D721Med (cell line): ENCODE data around the gene ECT2.
"Not testable (repeated sequence)": the region's sequence is repeated elsewhere in the genome, so short reads cannot be mapped to it uniquely, and the experiment has no call there.

Experiments used
- DNase-seq: peaks from one replicate; pipeline ENCODE4 v3.0.0; 2011; ENCODE audit warnings: low spot score; ENCODE audit not compliant: insufficient read length
- FAIRE-seq: peaks from 2 replicates; lab custom pipeline; 2011; peaks lifted over from hg19 to GRCh38; lab: Jason Lieb, UNC
- TF ChIP-seq, protein P1 (sequence below): IDR thresholded peaks from 2 replicates; pipeline ENCODE4 v1.5.1; 2012; ENCODE audit warnings: mild to moderate bottlenecking, control low read depth; ENCODE audit not compliant: insufficient read depth; ENCODE audit errors: missing control alignments

Gene ECT2, protein sequence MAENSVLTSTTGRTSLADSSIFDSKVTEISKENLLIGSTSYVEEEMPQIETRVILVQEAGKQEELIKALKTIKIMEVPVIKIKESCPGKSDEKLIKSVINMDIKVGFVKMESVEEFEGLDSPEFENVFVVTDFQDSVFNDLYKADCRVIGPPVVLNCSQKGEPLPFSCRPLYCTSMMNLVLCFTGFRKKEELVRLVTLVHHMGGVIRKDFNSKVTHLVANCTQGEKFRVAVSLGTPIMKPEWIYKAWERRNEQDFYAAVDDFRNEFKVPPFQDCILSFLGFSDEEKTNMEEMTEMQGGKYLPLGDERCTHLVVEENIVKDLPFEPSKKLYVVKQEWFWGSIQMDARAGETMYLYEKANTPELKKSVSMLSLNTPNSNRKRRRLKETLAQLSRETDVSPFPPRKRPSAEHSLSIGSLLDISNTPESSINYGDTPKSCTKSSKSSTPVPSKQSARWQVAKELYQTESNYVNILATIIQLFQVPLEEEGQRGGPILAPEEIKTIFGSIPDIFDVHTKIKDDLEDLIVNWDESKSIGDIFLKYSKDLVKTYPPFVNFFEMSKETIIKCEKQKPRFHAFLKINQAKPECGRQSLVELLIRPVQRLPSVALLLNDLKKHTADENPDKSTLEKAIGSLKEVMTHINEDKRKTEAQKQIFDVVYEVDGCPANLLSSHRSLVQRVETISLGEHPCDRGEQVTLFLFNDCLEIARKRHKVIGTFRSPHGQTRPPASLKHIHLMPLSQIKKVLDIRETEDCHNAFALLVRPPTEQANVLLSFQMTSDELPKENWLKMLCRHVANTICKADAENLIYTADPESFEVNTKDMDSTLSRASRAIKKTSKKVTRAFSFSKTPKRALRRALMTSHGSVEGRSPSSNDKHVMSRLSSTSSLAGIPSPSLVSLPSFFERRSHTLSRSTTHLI

DNA sequence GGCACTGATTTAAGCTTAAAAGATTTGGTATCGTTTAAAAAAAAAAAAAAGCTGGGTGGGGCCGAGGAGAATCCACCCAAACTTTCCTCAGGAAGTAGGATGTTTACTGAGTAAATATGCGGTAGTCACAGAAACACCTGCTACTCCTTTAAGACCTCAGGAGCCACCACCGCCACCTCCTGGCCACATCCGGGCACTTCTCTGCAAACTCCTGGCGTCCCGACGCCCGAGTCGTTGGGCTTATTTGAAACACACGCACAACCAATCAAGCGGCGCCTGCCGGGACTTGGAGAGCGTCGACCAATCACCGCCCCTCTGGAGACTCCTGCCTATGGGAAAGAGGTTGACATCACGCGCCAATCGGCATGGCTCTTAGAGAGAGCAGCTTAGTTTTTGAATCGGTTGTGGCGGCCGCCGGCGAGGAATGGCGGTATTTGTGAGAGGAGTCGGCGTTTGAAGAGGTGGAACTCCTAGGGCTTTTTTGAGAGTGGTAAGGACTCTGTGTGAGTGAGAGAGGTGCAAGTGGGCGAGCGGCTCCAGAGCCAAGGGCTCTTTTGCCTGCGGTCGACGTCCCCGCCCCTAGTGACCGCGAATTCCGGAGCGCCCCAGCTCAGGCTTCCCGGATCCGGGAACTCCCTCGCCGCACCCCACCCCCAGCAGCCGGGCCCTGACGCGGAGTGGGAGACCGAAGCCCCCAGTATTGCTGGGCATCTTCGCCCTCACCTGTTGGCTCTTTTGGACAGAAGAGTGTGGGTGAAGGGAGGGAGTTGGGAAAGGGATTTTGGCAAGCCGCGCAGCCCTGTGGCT is at the start of gene ECT2:
Gene ECT2 (plus strand): TSS at position 359 of the 807 bp plus-strand sequence. CDS start 3,805 bp downstream, outside the sequence.
- DNase-seq = peak; percentile 60
- no peak for FAIRE-seq
- TF ChIP-seq, protein P1, sequence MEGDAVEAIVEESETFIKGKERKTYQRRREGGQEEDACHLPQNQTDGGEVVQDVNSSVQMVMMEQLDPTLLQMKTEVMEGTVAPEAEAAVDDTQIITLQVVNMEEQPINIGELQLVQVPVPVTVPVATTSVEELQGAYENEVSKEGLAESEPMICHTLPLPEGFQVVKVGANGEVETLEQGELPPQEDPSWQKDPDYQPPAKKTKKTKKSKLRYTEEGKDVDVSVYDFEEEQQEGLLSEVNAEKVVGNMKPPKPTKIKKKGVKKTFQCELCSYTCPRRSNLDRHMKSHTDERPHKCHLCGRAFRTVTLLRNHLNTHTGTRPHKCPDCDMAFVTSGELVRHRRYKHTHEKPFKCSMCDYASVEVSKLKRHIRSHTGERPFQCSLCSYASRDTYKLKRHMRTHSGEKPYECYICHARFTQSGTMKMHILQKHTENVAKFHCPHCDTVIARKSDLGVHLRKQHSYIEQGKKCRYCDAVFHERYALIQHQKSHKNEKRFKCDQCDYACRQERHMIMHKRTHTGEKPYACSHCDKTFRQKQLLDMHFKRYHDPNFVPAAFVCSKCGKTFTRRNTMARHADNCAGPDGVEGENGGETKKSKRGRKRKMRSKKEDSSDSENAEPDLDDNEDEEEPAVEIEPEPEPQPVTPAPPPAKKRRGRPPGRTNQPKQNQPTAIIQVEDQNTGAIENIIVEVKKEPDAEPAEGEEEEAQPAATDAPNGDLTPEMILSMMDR = peak; percentile 55

DNA sequence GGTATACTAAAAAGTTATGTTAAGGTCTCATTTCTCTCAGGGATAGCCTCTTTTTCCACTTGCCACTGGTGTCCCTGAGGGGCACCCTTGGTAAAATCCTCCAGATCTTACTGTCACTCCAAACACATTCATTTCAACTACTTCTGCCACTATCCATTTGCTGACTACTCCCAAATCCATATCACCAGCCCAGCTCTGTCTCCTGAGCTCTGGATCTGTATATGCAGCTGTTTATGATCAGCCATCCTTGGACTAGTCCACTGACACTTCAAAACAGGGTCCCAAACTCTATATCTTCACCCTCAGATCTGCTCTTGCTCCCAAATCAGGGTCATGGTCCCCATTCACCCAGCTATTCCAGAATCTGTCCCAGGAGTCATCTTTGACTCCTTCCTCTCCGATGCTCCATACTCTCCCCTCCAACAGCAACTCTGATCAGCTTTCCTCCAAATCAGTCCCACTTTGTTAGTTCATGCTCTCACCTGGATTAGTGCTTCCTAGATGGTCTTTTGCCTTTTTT is 49.5 kb upstream of the ECT2 start:
- no peak for FAIRE-seq
- no peak for DNase-seq
- TF ChIP-seq, protein P1 = no peak

DNA sequence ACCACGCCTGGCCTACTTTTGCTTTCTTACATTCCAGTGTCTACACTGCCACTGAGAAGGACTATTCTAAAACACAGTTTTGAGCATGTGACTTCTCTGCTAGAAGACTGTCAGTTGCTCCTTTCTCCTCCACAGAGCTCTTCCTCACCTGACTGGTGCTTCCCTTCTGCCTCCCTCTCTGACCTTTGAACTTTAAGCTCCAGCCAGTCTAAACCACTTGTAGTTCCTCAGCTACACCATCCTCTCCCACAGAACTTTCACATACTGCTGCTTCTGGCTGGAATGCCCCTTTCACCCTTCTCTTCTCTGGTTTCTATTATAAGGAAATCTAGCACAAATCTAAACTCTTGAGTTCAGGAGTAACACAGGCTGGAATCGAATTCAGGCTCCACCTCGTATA is 48.8 kb upstream of the ECT2 start:
- FAIRE-seq = no peak
- no peak for DNase-seq
- TF ChIP-seq, protein P1 = no peak

DNA sequence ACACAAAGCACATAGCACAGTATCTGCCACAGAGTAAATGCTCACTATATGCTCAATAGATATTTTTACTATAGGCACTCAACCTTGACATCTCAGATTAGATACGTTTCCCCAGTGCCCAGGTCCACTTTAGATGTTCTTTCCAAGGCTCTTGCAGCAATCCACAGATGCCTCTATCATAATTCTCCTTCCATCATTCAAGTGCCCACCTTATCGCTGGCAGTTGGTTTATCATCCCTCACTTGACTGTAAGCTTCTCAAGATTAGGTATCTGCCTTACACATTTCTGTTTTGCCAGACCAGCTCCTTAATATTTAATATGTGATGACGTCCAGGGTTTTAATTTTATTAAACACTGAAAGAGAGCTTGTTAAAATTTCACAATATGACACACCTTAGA is 48.3 kb upstream of the ECT2 start:
- DNase-seq = no peak

DNA sequence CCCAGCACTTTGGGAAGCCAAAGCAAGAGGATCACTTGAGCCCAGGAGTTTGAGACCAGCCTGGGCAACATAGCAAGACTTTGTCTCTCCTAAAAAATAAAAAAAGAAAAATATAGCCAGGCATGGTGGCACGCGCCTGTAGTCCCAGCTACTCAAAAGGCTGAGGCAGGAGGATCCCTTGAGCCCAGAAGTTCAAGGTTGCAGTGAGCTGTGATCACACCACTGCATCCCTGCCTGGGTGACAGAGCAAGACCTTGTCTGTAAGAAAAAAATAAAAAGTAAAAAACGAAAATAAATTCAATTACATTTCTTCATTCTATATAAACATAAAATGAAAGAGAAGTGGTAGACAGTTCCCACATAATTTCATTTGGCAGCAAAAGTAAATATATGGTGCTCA is 47.8 kb upstream of the ECT2 start:
- not testable (repeated sequence) for FAIRE-seq

More for the DNA sequence above, 48.3 kb upstream of the ECT2 start:
- FAIRE-seq = no peak
- TF ChIP-seq, protein P1 = no peak

DNA sequence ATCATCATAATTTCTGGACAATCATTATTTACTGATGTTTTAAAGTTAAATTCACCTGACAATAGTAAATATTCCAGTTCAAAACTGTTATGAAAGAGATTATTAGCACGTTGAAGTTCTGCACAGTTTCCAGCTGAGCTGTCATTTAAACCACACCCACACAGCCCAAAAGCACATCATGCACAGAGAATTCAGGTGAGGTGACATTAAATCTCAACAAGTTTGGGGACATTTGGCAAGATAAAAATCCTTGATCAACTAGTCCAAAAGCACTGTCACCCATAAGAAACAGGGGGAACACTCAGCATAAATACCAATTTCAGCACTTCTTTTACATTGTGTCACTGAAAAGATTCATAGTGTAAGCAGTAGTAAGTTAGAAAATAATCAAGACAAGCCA is 46.5 kb upstream of the ECT2 start:
- no peak for DNase-seq
- TF ChIP-seq, protein P1 = no peak
- FAIRE-seq = no peak

More for the DNA sequence above, 47.8 kb upstream of the ECT2 start:
- DNase-seq = not testable (repeated sequence)
